HepG2 (cell line): Measurements from ENCODE around the gene PRKAR1A. TPM values are rescaled to one million over a fixed set of nuclear protein-coding genes. Genes with fewer than 3 reads are reported as not detected.

Source experiments
- ARID2 ChIP-seq: sonication (generic); formaldehyde crosslinking; IDR thresholded peaks from 2 replicates; pipeline ENCODE4 v1.8.1; 2022; ENCODE audit warnings: mild to moderate bottlenecking, missing genetic modification reagents, borderline replicate concordance
- CC2D1A ChIP-seq: sonication (generic); formaldehyde crosslinking; IDR thresholded peaks from 2 replicates; pipeline ENCODE4 v1.8.1; 2023; ENCODE audit warnings: mild to moderate bottlenecking, missing genetic modification reagents
- GABPB1 ChIP-seq: IDR thresholded peaks from 2 replicates; pipeline ENCODE4 v1.6.1; 2016; ENCODE audit warnings: mild to moderate bottlenecking, missing genetic modification reagents, moderate library complexity, missing compliant biosample characterization
- HNRNPUL1 ChIP-seq: fragments of 200-400 bp; formaldehyde crosslinking; IDR thresholded peaks from 2 replicates; pipeline ENCODE4 v1.6.1; 2017; ENCODE audit warnings: low read depth, mild to moderate bottlenecking, low read length, moderate library complexity
- MTA1 ChIP-seq: sonication (generic); formaldehyde crosslinking; IDR thresholded peaks from 2 replicates; pipeline ENCODE4 v1.4.0; 2020; ENCODE audit warnings: missing genetic modification reagents, mild to moderate bottlenecking, borderline replicate concordance
- MYC ChIP-seq: sonication (generic); formaldehyde crosslinking; IDR thresholded peaks from 2 replicates; pipeline ENCODE4 v1.9.0; 2021; ENCODE audit warnings: missing genetic modification reagents, borderline replicate concordance
- PLRG1 ChIP-seq: fragments of 450-650 bp; conservative IDR thresholded peaks from 2 replicates; pipeline ENCODE4 v1.6.1; 2016
- RFXAP ChIP-seq: sonication (generic); formaldehyde crosslinking; IDR thresholded peaks from 2 replicates; pipeline ENCODE4 v1.4.0; 2020; ENCODE audit warnings: missing genetic modification reagents, borderline replicate concordance
- TEAD2 ChIP-seq: sonication (generic); formaldehyde crosslinking; IDR thresholded peaks from 2 replicates; pipeline ENCODE4 v1.9.0; 2021; ENCODE audit warnings: missing genetic modification reagents
- ZBTB3 ChIP-seq: sonication (generic); formaldehyde crosslinking; IDR thresholded peaks from 2 replicates; pipeline ENCODE4 v1.4.0; 2020; ENCODE audit warnings: low read depth, mild to moderate bottlenecking, moderate library complexity, missing genetic modification reagents, borderline replicate concordance
- ZBTB7B ChIP-seq: sonication (generic); formaldehyde crosslinking; IDR thresholded peaks from 2 replicates; pipeline ENCODE4 v1.4.0; 2020; ENCODE audit warnings: missing genetic modification reagents
- ZBTB8A ChIP-seq: sonication (generic); formaldehyde crosslinking; IDR thresholded peaks from 2 replicates; pipeline ENCODE4 v1.4.0; 2020; ENCODE audit warnings: mild to moderate bottlenecking, low read depth, missing genetic modification reagents, borderline replicate concordance
- ZFP36 ChIP-seq: fragments of 150-350 bp; IDR thresholded peaks from 2 replicates; pipeline ENCODE4 v1.6.1; 2018; ENCODE audit warnings: borderline replicate concordance, low read length, low read depth; ENCODE audit not compliant: partially characterized antibody
- ZFYVE20 ChIP-seq: sonication (generic); formaldehyde crosslinking; IDR thresholded peaks from 2 replicates; pipeline ENCODE4 v1.8.0; 2023; ENCODE audit warnings: low read depth, mild to moderate bottlenecking, moderate library complexity, missing genetic modification reagents, borderline replicate concordance
- ZNF382 ChIP-seq: sonication (generic); formaldehyde crosslinking; IDR thresholded peaks from 2 replicates; pipeline ENCODE4 v1.5.0; 2020; ENCODE audit warnings: missing genetic modification reagents, mild to moderate bottlenecking, borderline replicate concordance
- ZNF570 ChIP-seq: sonication (generic); formaldehyde crosslinking; IDR thresholded peaks from 2 replicates; pipeline ENCODE4 v1.4.0; 2020; ENCODE audit warnings: mild to moderate bottlenecking, missing genetic modification reagents, borderline replicate concordance
- ZNF616 ChIP-seq: sonication (generic); formaldehyde crosslinking; IDR thresholded peaks from 2 replicates; pipeline ENCODE4 v1.5.0; 2020; ENCODE audit warnings: low read depth, mild to moderate bottlenecking, missing genetic modification reagents
- polyA plus RNA-seq, 8 experiments: library from polyadenylated mRNA; depleted of rRNA in 3 of 8; stranded (reverse) in 7 of 8; unstranded in 1 of 8; fragments of >200 nt; fragmentation: Illumina TruSeq in 4 of 8; extraction: Trizol in 4 of 8; gene quantifications; 2 replicates each; pipeline versions ENCODE4 v1.2.1 to v1.2.3, GENCODE V29; 2011 to 2016; ENCODE audit warnings: low read depth in 4 of 8, missing spikeins in 1 of 8, mixed read lengths in 1 of 8; ENCODE audit not compliant: insufficient read depth in 1 of 8
- total RNA-seq, 5 experiments: library from RNA; depleted of rRNA; stranded (reverse); fragments of >200 nt; fragmentation: Illumina TruSeq; extraction: Trizol; gene quantifications; 2 replicates each; pipeline ENCODE4 v1.2.3, GENCODE V29; 2016; ENCODE audit warnings: low read depth in 1 of 5
- TF ChIP-seq, protein P1 (sequence below): sonication (generic); formaldehyde crosslinking; IDR thresholded peaks from 2 replicates; pipeline ENCODE4 v1.8.1; 2023; ENCODE audit warnings: mild to moderate bottlenecking, missing genetic modification reagents
- TF ChIP-seq, protein P2 (sequence below): sonication (generic); formaldehyde crosslinking; IDR thresholded peaks from 2 replicates; pipeline ENCODE4 v1.4.0; 2020; ENCODE audit warnings: missing genetic modification reagents, borderline replicate concordance
- TF ChIP-seq, protein P3 (sequence below): sonication (generic); formaldehyde crosslinking; IDR thresholded peaks from 2 replicates; pipeline ENCODE4 v1.4.0; 2020; ENCODE audit warnings: low read depth, missing genetic modification reagents

Gene PRKAR1A
- total and polyA plus RNA-seq, 2 of the 13 experiments (the other 11 are each of a cell fraction or from before 2014, with no cell fraction given), result 265 to 266 TPM

DNA sequence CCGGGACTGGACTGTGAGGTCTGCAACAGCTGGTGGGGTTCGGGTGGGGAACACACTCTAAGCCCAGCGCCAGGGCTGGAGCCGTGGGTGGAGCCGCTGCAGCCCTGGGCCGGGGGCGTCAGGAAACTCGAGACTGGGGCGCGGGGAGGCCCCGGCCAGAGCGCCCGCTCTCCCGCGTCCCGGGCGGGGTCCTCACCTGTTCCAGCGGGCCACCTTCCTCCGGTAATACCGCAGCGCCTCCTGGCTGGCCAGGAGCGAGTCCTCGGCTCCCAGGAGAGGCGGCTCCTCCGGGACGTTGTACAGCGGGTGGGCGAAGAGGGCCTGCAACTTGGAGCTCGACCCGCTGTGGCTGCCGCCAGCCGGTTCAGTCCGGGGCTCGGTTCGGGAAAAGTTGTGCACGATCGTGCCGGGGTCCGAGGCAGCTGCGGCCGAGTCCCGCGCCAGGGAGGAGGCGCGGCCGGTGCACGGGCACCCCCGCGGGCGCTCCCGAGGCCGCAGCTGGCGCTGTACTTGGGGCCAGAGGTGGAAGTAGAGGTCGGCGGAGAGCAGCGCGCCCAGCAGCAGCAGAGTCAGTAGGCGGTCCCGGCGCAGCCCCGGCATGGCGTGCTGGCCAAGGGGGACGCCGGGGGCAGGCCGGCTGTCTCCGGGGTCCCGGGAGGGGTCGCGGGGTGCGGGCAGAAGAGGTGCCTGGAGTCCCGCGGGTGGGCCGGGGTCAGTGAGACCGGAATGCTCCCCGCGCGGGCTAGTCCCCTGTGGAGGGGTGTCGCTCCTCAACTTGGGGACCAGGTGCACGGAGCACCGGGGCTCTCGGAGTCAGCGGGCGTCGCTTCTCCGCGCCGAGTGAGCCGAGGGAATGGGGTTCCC lies 88.1 kb downstream of the PRKAR1A start (continued):
- TF ChIP-seq, protein P1, sequence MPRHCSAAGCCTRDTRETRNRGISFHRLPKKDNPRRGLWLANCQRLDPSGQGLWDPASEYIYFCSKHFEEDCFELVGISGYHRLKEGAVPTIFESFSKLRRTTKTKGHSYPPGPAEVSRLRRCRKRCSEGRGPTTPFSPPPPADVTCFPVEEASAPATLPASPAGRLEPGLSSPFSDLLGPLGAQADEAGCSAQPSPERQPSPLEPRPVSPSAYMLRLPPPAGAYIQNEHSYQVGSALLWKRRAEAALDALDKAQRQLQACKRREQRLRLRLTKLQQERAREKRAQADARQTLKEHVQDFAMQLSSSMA, result peak; percentile 86; the same call in 1 of the 2 replicates
- TF ChIP-seq ZFP36 (no peak), ZBTB3 (CRISPR knock-in tag) (no peak; the same call in 1 of the 2 replicates), ZNF570 (CRISPR knock-in tag) (no peak), GABPB1 (peak; percentile 70; the same call in 1 of the 2 replicates), CC2D1A (CRISPR knock-in tag) (no peak), ZNF382 (no peak), ARID2 (CRISPR knock-in tag) (peak; percentile 93; the same call in 1 of the 2 replicates), MTA1 (CRISPR knock-in tag) (peak; percentile 77; the same call in 1 of the 2 replicates), ZNF616 (0 out of 2 replicates have a peak, but pooled peaks have one; percentile 51), RFXAP (CRISPR knock-in tag) (no peak; the same call in 1 of the 2 replicates), ZFYVE20 (0 out of 2 replicates have a peak, but pooled peaks have one; percentile 27), TEAD2 (CRISPR knock-in tag) (no peak), ZBTB8A (no peak), PLRG1 (no peak), HNRNPUL1 (no peak), MYC (CRISPR knock-in tag) (peak; percentile 23; the same call in 1 of the 2 replicates), ZBTB7B (CRISPR knock-in tag) (peak; percentile 40; the same call in 1 of the 2 replicates)
- TF ChIP-seq, protein P2, sequence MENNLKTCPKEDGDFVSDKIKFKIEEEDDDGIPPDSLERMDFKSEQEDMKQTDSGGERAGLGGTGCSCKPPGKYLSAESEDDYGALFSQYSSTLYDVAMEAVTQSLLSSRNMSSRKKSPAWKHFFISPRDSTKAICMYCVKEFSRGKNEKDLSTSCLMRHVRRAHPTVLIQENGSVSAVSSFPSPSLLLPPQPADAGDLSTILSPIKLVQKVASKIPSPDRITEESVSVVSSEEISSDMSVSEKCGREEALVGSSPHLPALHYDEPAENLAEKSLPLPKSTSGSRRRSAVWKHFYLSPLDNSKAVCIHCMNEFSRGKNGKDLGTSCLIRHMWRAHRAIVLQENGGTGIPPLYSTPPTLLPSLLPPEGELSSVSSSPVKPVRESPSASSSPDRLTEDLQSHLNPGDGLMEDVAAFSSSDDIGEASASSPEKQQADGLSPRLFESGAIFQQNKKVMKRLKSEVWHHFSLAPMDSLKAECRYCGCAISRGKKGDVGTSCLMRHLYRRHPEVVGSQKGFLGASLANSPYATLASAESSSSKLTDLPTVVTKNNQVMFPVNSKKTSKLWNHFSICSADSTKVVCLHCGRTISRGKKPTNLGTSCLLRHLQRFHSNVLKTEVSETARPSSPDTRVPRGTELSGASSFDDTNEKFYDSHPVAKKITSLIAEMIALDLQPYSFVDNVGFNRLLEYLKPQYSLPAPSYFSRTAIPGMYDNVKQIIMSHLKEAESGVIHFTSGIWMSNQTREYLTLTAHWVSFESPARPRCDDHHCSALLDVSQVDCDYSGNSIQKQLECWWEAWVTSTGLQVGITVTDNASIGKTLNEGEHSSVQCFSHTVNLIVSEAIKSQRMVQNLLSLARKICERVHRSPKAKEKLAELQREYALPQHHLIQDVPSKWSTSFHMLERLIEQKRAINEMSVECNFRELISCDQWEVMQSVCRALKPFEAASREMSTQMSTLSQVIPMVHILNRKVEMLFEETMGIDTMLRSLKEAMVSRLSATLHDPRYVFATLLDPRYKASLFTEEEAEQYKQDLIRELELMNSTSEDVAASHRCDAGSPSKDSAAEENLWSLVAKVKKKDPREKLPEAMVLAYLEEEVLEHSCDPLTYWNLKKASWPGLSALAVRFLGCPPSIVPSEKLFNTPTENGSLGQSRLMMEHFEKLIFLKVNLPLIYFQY (CRISPR knock-in tag), result no peak
- TF ChIP-seq, protein P3, sequence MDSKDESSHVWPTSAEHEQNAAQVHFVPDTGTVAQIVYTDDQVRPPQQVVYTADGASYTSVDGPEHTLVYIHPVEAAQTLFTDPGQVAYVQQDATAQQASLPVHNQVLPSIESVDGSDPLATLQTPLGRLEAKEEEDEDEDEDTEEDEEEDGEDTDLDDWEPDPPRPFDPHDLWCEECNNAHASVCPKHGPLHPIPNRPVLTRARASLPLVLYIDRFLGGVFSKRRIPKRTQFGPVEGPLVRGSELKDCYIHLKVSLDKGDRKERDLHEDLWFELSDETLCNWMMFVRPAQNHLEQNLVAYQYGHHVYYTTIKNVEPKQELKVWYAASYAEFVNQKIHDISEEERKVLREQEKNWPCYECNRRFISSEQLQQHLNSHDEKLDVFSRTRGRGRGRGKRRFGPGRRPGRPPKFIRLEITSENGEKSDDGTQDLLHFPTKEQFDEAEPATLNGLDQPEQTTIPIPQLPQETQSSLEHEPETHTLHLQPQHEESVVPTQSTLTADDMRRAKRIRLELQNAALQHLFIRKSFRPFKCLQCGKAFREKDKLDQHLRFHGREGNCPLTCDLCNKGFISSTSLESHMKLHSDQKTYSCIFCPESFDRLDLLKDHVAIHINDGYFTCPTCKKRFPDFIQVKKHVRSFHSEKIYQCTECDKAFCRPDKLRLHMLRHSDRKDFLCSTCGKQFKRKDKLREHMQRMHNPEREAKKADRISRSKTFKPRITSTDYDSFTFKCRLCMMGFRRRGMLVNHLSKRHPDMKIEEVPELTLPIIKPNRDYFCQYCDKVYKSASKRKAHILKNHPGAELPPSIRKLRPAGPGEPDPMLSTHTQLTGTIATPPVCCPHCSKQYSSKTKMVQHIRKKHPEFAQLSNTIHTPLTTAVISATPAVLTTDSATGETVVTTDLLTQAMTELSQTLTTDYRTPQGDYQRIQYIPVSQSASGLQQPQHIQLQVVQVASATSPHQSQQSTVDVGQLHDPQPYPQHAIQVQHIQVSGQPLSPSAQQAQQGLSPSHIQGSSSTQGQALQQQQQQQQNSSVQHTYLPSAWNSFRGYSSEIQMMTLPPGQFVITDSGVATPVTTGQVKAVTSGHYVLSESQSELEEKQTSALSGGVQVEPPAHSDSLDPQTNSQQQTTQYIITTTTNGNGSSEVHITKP (CRISPR knock-in tag), result no peak
